ENCODE data around the gene UPK3BL2.
"Not testable (repeated sequence)": the region's sequence is repeated elsewhere in the genome, so short reads cannot be mapped to it uniquely, and the experiment has no call there.

UPK3BL2 gene

GRCh38 chr7:102535062-102535615 is 8.4 kb downstream of the UPK3BL2 start:
- in situ Hi-C loops (cut with MboI; ENCODE audit: low pct_unique_long_range_greater_than_20kb, low sequenced_read_pairs); DNase-seq: not testable (repeated sequence)

GRCh38 chr7:102532127-102532526 is 11.4 kb downstream of the UPK3BL2 start:
- DNase-seq; in situ Hi-C loops (cut with MboI; ENCODE audit: low pct_unique_long_range_greater_than_20kb, low sequenced_read_pairs): not testable (repeated sequence)

- not testable (repeated sequence) for DNase-seq
Observed at GRCh38 chr7:102531583-102531982, 11.9 kb downstream of the UPK3BL2 start.

GRCh38 chr7:102527822-102528793 is 15.4 kb downstream of the UPK3BL2 start:
- in situ Hi-C loops (cut with MboI; ENCODE audit: low pct_unique_long_range_greater_than_20kb, low sequenced_read_pairs); DNase-seq: not testable (repeated sequence)

More at GRCh38 chr7:102531583-102531982, 11.9 kb downstream of the UPK3BL2 start:
- in situ Hi-C loops (cut with MboI; ENCODE audit: low pct_unique_long_range_greater_than_20kb, low sequenced_read_pairs): not testable (repeated sequence)

- DNase-seq; in situ Hi-C loops (cut with MboI; ENCODE audit: low pct_unique_long_range_greater_than_20kb, low sequenced_read_pairs): not testable (repeated sequence)
Observed at GRCh38 chr7:102527182-102527581, 16.3 kb downstream of the UPK3BL2 start.

- in situ Hi-C loops (cut with MboI; ENCODE audit: low pct_unique_long_range_greater_than_20kb, low sequenced_read_pairs); DNase-seq: not testable (repeated sequence)
Observed at GRCh38 chr7:102524803-102525202, 18.7 kb downstream of the UPK3BL2 start.

GRCh38 chr7:102520797-102521196 is 22.7 kb downstream of the UPK3BL2 start:
- DNase-seq; in situ Hi-C loops (cut with MboI; ENCODE audit: low pct_unique_long_range_greater_than_20kb, low sequenced_read_pairs): not testable (repeated sequence)

GRCh38 chr7:102517550-102518147 is 25.8 kb downstream of the UPK3BL2 start, which contains the start of gene RASA4B:
Gene RASA4B, minus strand, starts transcription at chr7:102517777. Its CDS starts 67 bp downstream, at chr7:102517710.
- in situ Hi-C loops (cut with MboI; ENCODE audit: low pct_unique_long_range_greater_than_20kb, low sequenced_read_pairs); DNase-seq: not testable (repeated sequence)

- DNase-seq; in situ Hi-C loops (cut with MboI; ENCODE audit: low pct_unique_long_range_greater_than_20kb, low sequenced_read_pairs): not testable (repeated sequence)
Observed at GRCh38 chr7:102516951-102517350, 26.5 kb downstream of the UPK3BL2 start.

- DNase-seq; in situ Hi-C loops (cut with MboI; ENCODE audit: low pct_unique_long_range_greater_than_20kb, low sequenced_read_pairs): not testable (repeated sequence)
Observed at GRCh38 chr7:102515889-102516288, 27.6 kb downstream of the UPK3BL2 start.

- DNase-seq: not testable (repeated sequence)
Observed at GRCh38 chr7:102514881-102515721, 28.4 kb downstream of the UPK3BL2 start.

GRCh38 chr7:102512642-102513221 is 30.8 kb downstream of the UPK3BL2 start:
- in situ Hi-C loops (cut with MboI; ENCODE audit: low pct_unique_long_range_greater_than_20kb, low sequenced_read_pairs): not testable (repeated sequence)
- DNase-seq: peak; percentile 14

More at GRCh38 chr7:102514881-102515721, 28.4 kb downstream of the UPK3BL2 start:
- in situ Hi-C loops (cut with MboI; ENCODE audit: low pct_unique_long_range_greater_than_20kb, low sequenced_read_pairs): not testable (repeated sequence)

- in situ Hi-C loops (cut with MboI; ENCODE audit: low pct_unique_long_range_greater_than_20kb, low sequenced_read_pairs); DNase-seq: not testable (repeated sequence)
Observed at GRCh38 chr7:102511860-102512522, 31.5 kb downstream of the UPK3BL2 start.

- DNase-seq; in situ Hi-C loops (cut with MboI; ENCODE audit: low pct_unique_long_range_greater_than_20kb, low sequenced_read_pairs): not testable (repeated sequence)
Observed at GRCh38 chr7:102510575-102510974, 32.9 kb downstream of the UPK3BL2 start.

- in situ Hi-C loops (cut with MboI; ENCODE audit: low pct_unique_long_range_greater_than_20kb, low sequenced_read_pairs); DNase-seq: not testable (repeated sequence)
Observed at GRCh38 chr7:102507410-102508088, 35.9 kb downstream of the UPK3BL2 start.

- in situ Hi-C loops (cut with MboI; ENCODE audit: low pct_unique_long_range_greater_than_20kb, low sequenced_read_pairs); DNase-seq: not testable (repeated sequence)
Observed at GRCh38 chr7:102505298-102506185, 38.0 kb downstream of the UPK3BL2 start.
